SKM-1 treated with dmso at 0.1 percent for 144 hours (cell line): ENCODE data around the gene CCDC60.

ENCODE experiments used
- DNase-seq: peaks from one replicate; lab custom pipeline; 2025; ENCODE audit not compliant: unreplicated experiment; lab: John Stamatoyannopoulos, UW

The CCDC60 gene

GRCh38 chr12:119432949-119433348 is 98.4 kb downstream of the CCDC60 start:
- no peak for DNase-seq

- DNase-seq: no peak
These were observed 106.4 kb downstream of the CCDC60 start for GRCh38 chr12:119440803-119441360.

DNA sequence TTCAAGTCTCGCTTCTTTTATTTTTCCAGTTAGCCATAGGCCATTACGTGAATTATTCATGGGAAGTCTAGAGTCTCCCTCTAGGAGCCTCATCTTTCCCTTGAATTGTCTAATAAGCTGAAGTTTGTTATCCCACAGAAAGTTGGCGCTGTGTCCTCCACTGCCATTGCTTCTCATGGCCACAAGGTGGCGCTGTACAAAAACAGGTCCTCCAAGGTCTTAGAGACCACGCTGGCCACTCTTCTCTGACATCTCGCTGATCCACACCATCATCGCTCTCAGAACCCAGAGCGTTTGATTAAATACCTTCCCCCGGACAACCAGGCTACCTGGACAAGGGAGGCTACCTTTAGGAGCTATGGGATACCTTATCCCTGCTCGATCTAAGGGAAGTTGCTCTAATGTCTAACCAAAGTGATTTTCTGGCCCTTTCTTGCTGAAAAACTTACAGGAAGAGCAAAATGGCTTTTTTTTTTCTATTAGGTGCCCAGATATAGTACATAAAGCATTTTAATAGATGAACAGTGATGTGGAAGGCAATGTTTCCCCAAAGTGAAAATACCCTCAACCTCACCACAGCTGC is 110.0 kb downstream of the CCDC60 start:
- peak; percentile 5 for DNase-seq

DNA sequence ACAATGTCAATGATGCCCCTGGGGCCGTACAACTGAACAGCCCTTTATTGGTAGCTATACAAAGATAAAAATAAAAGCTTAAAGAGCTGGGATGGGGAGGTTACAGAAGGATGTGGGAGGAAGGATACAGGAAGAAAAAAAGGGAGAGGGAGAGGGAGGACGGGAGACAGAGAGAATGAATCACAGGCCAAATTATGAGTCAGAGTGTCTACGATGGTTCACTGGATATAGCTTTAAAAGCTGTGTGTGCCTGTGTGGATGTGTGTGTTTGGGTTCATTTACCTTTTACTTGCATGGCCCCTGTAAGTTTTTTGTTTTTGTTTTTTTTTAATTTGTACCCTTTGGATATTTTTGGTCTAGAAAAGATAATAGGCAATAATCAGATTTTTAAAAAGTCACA is 111.9 kb downstream of the CCDC60 start:
- DNase-seq: no peak

DNA sequence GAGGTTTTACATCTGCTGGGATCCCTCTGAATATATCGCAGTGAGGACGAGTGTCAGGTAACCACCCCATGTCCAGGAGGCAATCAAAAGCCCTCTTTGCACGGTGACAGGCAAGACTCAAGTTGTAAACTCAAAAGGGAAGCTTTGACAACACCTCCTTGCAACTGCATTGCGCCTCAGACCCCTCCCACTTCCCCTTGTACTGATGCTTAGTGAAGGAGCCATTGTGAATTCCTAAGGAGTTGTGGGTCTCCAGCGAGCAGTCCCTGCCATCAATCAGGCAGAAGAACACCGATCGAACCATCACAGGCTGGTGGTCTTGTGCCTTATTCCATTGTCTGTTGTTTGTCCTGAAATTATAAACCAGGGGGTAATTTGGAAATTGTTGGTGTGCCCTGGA is 112.6 kb downstream of the CCDC60 start:
- DNase-seq: no peak

- no peak for DNase-seq
These were observed 113.1 kb downstream of the CCDC60 start for GRCh38 chr12:119447618-119448017.

- DNase-seq: no peak
These were observed 114.1 kb downstream of the CCDC60 start for GRCh38 chr12:119448611-119449131.

- DNase-seq: no peak
These were observed 116.2 kb downstream of the CCDC60 start for GRCh38 chr12:119450771-119451170.

- no peak for DNase-seq
These were observed 122.3 kb downstream of the CCDC60 start for GRCh38 chr12:119456824-119457223.

- DNase-seq: no peak
These were observed 122.7 kb downstream of the CCDC60 start for GRCh38 chr12:119457271-119457670.

GRCh38 chr12:119459481-119459880 is 125.0 kb downstream of the CCDC60 start:
- no peak for DNase-seq

DNA sequence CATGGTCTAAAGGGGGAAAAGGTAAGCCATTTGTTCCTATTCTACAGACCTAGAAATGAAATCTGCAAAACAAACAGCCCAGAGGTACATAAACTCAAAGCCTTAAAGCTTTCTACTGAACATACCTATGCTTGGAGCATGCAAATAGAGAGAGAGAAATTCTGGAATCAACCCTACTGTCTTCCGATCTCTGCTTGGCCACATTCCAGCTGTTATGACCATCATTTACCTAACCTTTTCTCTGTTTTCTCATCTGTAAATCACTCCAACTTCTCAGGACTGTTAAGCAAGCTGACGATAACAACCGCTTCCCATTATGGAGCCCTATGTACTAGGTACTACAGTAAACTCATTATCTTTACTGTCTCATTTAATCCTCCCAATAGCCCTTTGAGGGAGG is 126.3 kb downstream of the CCDC60 start:
- DNase-seq: no peak

- DNase-seq: no peak
These were observed 127.2 kb downstream of the CCDC60 start for GRCh38 chr12:119461636-119462214.

DNA sequence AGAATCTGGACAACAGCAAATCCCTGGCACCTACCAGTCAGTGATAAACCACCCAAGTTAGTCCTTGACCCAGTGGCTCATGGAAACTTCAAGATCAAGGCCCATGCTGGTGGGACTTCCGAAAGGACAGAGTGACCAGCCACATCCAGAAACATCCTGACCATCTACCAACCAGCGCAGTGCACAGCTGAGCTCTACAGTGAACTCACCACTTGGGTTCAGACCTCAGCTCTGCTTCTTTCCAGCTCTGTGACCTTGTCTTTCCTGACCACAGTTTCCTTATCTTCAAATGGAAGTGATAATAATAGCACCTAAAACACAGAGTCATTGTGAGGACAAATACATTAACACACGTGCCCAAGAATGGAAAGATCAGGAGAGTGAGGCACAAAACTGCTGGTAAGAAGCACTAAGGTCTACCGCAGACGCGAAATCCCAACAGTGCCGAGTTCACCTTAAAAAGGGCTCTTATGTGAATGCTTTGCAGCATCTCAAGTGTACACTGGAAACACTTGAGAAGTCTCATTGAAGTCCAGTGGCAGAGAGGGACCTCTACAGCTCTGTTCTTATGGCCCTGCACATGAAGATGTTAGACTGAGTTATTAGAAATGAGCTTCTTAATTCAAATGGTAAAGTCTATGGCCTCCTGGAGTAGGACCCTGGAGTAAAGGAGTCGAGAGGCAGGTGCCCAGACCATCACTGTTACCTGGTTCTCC is 128.8 kb downstream of the CCDC60 start:
- no peak for DNase-seq

- DNase-seq: no peak
These were observed 133.8 kb downstream of the CCDC60 start for GRCh38 chr12:119468296-119468695.

DNA sequence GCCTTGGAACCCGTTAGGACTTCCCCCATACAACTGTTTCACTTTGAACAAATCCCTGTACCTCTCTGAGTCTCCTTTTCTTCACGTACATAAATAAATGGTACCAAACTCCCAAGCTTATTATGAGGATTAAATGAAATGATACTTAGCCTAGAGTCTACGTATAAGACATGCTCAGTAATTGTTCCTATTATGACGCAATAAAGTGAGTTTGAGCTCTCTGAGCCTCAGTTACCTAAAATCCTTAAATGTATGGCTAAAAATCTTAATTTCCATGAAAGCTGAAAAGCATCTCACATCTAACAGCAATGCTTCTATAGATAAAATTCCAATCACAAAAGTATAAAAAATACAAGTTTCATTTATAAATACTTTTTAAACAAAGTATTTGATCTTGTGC is 141.1 kb downstream of the CCDC60 start:
- DNase-seq: no peak

DNA sequence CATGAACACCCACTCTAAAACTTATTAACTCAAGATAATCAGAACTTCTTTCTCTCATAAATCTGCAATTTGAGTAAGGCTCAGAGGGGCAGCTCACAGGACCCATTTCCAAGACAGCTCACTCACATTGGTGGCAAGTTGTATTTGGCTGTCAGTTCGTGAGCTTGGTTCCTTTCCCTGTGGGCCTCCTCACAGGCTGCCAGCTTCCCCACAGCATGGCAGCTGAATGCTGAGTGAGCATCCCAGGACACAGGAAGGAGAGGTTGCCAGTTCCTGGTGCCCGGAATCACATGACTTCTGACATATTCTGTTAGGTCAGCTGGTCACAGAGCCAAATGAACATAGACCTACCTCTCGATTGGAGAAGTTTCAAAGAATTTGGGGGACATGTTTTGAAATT is 142.4 kb downstream of the CCDC60 start:
- DNase-seq: no peak

DNA sequence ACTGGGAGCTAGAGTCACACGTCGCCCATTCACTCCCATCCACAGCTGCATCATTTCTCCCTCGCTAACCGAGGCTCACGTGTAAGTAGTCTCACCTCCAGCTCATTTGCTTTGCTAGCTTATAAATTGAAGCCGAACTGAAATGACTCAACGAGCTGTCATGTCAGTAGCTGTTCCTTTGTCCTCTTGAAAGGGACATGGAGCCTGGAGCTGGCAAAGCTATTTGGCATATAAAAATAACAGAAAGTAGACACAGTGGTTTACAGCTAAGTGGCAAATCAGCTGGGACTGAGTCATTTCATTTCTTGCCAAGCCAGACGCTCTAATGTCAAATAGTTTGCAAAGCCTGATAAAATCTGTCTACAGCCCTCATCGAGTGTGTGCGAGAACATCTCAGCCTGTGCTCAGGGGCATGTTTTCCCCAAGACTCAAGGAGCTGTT is 144.6 kb downstream of the CCDC60 start:
- DNase-seq: no peak

DNA sequence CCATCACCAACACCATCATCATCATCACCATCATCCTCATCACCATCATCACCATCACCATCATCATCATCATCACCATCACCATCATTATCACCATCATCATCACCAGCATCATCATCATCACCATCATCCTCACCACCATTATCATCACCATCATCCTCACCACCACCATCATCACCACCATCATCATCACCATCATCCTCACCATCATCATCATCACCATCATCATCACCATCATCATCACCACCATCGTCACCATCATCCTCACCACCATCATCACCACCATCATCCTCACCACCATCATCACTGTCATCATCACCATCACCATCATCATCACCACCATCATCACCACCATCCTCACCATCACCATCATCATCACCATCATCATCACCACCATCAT is 146.0 kb downstream of the CCDC60 start:
- no peak for DNase-seq

GRCh38 chr12:119486599-119487154 is 152.1 kb downstream of the CCDC60 start:
- no peak for DNase-seq

DNA sequence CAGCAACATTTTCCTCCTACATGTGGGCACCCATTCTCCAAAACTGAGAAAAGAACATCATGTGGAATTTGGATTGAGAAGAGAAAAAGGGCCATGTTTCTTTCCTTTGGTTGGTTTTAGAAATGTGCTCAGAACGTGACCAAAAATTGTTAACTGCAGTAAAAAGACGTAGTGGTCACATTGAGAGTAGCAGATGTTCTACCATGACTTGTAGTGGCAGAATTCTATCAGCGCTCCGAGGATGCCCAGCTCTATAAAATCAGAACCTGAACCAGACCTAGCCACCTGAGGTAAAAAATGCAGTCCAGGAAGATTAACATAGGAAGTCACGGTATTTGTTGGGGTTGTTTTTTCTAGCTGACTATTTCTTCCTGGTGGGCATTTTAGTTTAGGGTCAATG is 157.3 kb downstream of the CCDC60 start:
- DNase-seq: no peak

DNA sequence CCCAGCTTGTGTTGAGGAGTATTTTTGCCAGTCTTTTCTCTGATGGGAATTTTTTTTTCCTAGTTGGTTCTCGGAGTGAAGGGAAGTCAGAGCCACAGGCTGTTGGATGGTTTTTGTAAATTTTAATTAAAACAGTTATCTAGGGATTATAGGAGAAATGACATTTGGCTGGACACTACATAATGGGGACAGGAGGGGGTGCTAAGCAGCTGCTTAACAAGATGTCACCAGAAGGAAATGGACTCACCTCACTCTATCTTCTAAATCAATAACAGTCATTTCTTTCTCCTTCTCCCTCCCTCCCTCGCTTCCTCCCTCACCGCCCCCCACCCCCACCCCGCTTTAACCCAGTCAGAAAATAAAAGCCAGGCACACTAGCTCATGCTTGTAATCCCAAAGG is 165.7 kb downstream of the CCDC60 start:
- DNase-seq: no peak
